H9 (cell line): ENCODE data around the gene PGBD1. TPM values are rescaled to one million over a fixed set of nuclear protein-coding genes. Genes with fewer than 3 reads are reported as not detected.

ENCODE experiments used
- DNase-seq: peaks from one replicate; pipeline ENCODE4 v3.0.0-alpha.2; 2017
- H2AFZ ChIP-seq: one replicate; pipeline ENCODE4 v1.6.1; 2013; ENCODE audit warnings: mild to moderate bottlenecking, low read length, control low read depth, moderate library complexity
- H2AK5ac ChIP-seq: 2 replicates; pipeline ENCODE4 v1.6.1; 2013; ENCODE audit warnings: low read length, control low read depth, mixed read lengths; ENCODE audit not compliant: insufficient read length
- H2BK120ac ChIP-seq: one replicate; pipeline ENCODE4 v1.6.1; 2013; ENCODE audit warnings: low read depth, mild to moderate bottlenecking, low read length, control low read depth, inconsistent platforms; ENCODE audit not compliant: poor library complexity, severe bottlenecking
- H2BK12ac ChIP-seq: 2 replicates; pipeline ENCODE4 v1.6.1; 2013; ENCODE audit warnings: low read length, control low read depth, mixed read lengths, low read depth; ENCODE audit not compliant: insufficient read length
- H2BK15ac ChIP-seq: 2 replicates; pipeline ENCODE4 v1.6.1; 2013; ENCODE audit warnings: low read depth, low read length, control low read depth
- H2BK20ac ChIP-seq: one replicate; pipeline ENCODE4 v1.6.1; 2013; ENCODE audit warnings: low read depth, mild to moderate bottlenecking, low read length, control low read depth, inconsistent platforms; ENCODE audit not compliant: poor library complexity, severe bottlenecking
- H2BK5ac ChIP-seq: 2 replicates; pipeline ENCODE4 v1.6.1; 2013; ENCODE audit warnings: low read length, control low read depth, mixed read lengths; ENCODE audit not compliant: insufficient read length
- H3K14ac ChIP-seq: 2 replicates; pipeline ENCODE4 v1.6.1; 2013; ENCODE audit warnings: low read length, control low read depth; ENCODE audit not compliant: insufficient read depth
- H3K18ac ChIP-seq: 2 replicates; pipeline ENCODE4 v1.6.1; 2013; ENCODE audit warnings: low read depth, mild to moderate bottlenecking, mixed read lengths, low read length, control low read depth; ENCODE audit not compliant: insufficient read length
- H3K23ac ChIP-seq: 2 replicates; pipeline ENCODE4 v1.6.1; 2013; ENCODE audit warnings: low read length, control low read depth, mixed read lengths, low read depth; ENCODE audit not compliant: insufficient read length
- H3K23me2 ChIP-seq: 2 replicates; pipeline ENCODE4 v1.6.1; 2013; ENCODE audit warnings: low read depth, mild to moderate bottlenecking, mixed read lengths, low read length, control low read depth; ENCODE audit not compliant: insufficient read length, poor library complexity, severe bottlenecking
- H3K27ac ChIP-seq: 2 replicates; pipeline ENCODE4 v1.5.1; 2013; ENCODE audit warnings: low read length, control low read depth, mixed read lengths, low read depth; ENCODE audit not compliant: insufficient read length
- H3K27me3 ChIP-seq: 2 replicates; pipeline ENCODE4 v1.6.1; 2013; ENCODE audit warnings: low read length, control low read depth, inconsistent platforms; ENCODE audit not compliant: insufficient read depth
- H3K4ac ChIP-seq: 2 replicates; pipeline ENCODE4 v1.6.1; 2013; ENCODE audit warnings: low read depth, mild to moderate bottlenecking, control low read depth, inconsistent platforms, low read length, moderate library complexity
- H3K4me1 ChIP-seq: 2 replicates; pipeline ENCODE4 v1.6.1; 2013; ENCODE audit warnings: low read length, control low read depth, inconsistent platforms; ENCODE audit not compliant: insufficient read depth
- H3K4me2 ChIP-seq: 2 replicates; pipeline ENCODE4 v1.6.1; 2013; ENCODE audit warnings: low read length, control low read depth, mixed read lengths; ENCODE audit not compliant: insufficient read length, insufficient read depth
- H3K56ac ChIP-seq: 2 replicates; pipeline ENCODE4 v1.6.1; 2013; ENCODE audit warnings: low read depth, mild to moderate bottlenecking, mixed read lengths, low read length, control low read depth; ENCODE audit not compliant: insufficient read length
- H3K79me1 ChIP-seq: 2 replicates; pipeline ENCODE4 v1.6.1; 2013; ENCODE audit warnings: low read depth, mild to moderate bottlenecking, moderate library complexity, low read length, control low read depth, inconsistent platforms; ENCODE audit not compliant: insufficient read depth, poor library complexity, severe bottlenecking
- H3K79me2 ChIP-seq: 2 replicates; pipeline ENCODE4 v1.6.1; 2013; ENCODE audit warnings: low read length, control low read depth, inconsistent platforms; ENCODE audit not compliant: insufficient read depth
- H3K9ac ChIP-seq: 2 replicates; pipeline ENCODE4 v1.6.1; 2013; ENCODE audit warnings: low read length, control low read depth, mixed read lengths; ENCODE audit not compliant: insufficient read length; ENCODE audit errors: extremely low read depth
- H3K9me3 ChIP-seq: one replicate; pipeline ENCODE4 v1.6.1; 2013; ENCODE audit warnings: low read depth, low read length, inconsistent platforms; ENCODE audit not compliant: control insufficient read depth
- H3T11ph ChIP-seq: one replicate; pipeline ENCODE4 v1.6.1; 2013; ENCODE audit warnings: mild to moderate bottlenecking, low read length, control low read depth, inconsistent platforms
- H4K20me1 ChIP-seq: one replicate; pipeline ENCODE4 v1.6.1; 2013; ENCODE audit not compliant: control insufficient read depth, insufficient read length, insufficient read depth
- H4K5ac ChIP-seq: 2 replicates; pipeline ENCODE4 v1.6.1; 2013; ENCODE audit warnings: low read depth, mild to moderate bottlenecking, mixed read lengths, low read length, control low read depth; ENCODE audit not compliant: insufficient read length
- H4K8ac ChIP-seq: replicated peaks from 2 replicates; pipeline ENCODE4 v1.6.1; 2013; ENCODE audit warnings: low read length, control low read depth, mixed read lengths, low read depth; ENCODE audit not compliant: insufficient read length
- H4K91ac ChIP-seq: 2 replicates; pipeline ENCODE4 v1.6.1; 2013; ENCODE audit warnings: low read depth, mild to moderate bottlenecking, moderate library complexity, mixed read lengths, low read length, control low read depth; ENCODE audit not compliant: insufficient read length
- H3K27ac Mint-ChIP-seq, 3 experiments: 2 replicates in 2 of 3; 3 replicates in 1 of 3; pipeline ENCODE4 v1.8.0; 2020 to 2021; ENCODE audit warnings: mixed read lengths in 3 of 3, mild to moderate bottlenecking in 1 of 3, moderate library complexity in 1 of 3
- H3K27me3 Mint-ChIP-seq: 2 replicates; pipeline ENCODE4 v1.8.0; 2021; ENCODE audit warnings: low read depth, mild to moderate bottlenecking, moderate library complexity, mixed read lengths
- H3K36me3 Mint-ChIP-seq, 3 experiments: 2 replicates in 2 of 3; 3 replicates in 1 of 3; pipeline ENCODE4 v1.8.0; 2020 to 2021; ENCODE audit warnings: low read depth in 3 of 3, mixed read lengths in 3 of 3; ENCODE audit not compliant: insufficient read depth in 1 of 3
- H3K4me1 Mint-ChIP-seq, 2 experiments: 2 replicates each; pipeline ENCODE4 v1.8.0; 2020; ENCODE audit warnings: mixed read lengths in 2 of 2
- H3K4me3 Mint-ChIP-seq, 2 experiments: 2 replicates in 1 of 2; 3 replicates in 1 of 2; pipeline ENCODE4 v1.8.0; 2020 to 2021; ENCODE audit warnings: mild to moderate bottlenecking in 2 of 2, mixed read lengths in 2 of 2, moderate library complexity in 1 of 2
- H3K9me3 Mint-ChIP-seq, 2 experiments: 2 replicates in 1 of 2; 3 replicates in 1 of 2; pipeline ENCODE4 v1.8.0; 2020; ENCODE audit warnings: mild to moderate bottlenecking in 2 of 2, mixed read lengths in 2 of 2, moderate library complexity in 1 of 2
- CTCF ChIP-seq: fragments of 200-600 bp; sonication (generic); conservative IDR thresholded peaks from 3 replicates; pipeline ENCODE4 v1.8.0; 2021; ENCODE audit warnings: antibody characterized with exemption, mild to moderate bottlenecking
- total RNA-seq: library from RNA; stranded (reverse); gene quantifications from 2 replicates; pipeline ENCODE4 v1.2.1, GENCODE V29; 2021

The PGBD1 gene
- total RNA-seq, 1 experiment from 2014 or later, result 10.1 TPM

- no peak overlapping the region for H3T11ph ChIP-seq
- H2BK15ac ChIP-seq, result no peak overlapping the region
- H2AK5ac ChIP-seq, result no peak overlapping the region
- H3K79me2 ChIP-seq, result no peaks in the 10 kb centered on the region
- no peak overlapping the region for H4K5ac ChIP-seq
- no peaks in the 10 kb centered on the region for H3K4me1 ChIP-seq
- no peak overlapping the region for H3K18ac ChIP-seq
- H3K4me2 ChIP-seq, result no peak overlapping the region
- H3K4ac ChIP-seq, result no peak overlapping the region
- Mint-ChIP-seq H3K36me3 (peaks cover 10 to 41% (median 41%) of the 10 kb centered on the region in 3 experiments; a peak in 6 of 7 replicates), H3K4me3 (no peak overlapping the region), H3K4me1 (no peaks in the 10 kb centered on the region), H3K9me3 (no peaks in the 10 kb centered on the region), H3K27me3 (peaks cover 1% of the 10 kb centered on the region; the same call in 1 of the 2 replicates), H3K27ac (no peak overlapping the region)
- no peak for DNase-seq
- no peak overlapping the region for H2BK120ac ChIP-seq
- H4K91ac ChIP-seq, result no peak overlapping the region
- H3K9me3 ChIP-seq, result no peaks in the 10 kb centered on the region
- H3K27ac ChIP-seq, result no peak overlapping the region
- no peak overlapping the region for H2BK12ac ChIP-seq
- no peak overlapping the region for H3K56ac ChIP-seq
- no peaks in the 10 kb centered on the region for H4K20me1 ChIP-seq
- H3K23ac ChIP-seq, result no peak overlapping the region
- no peak overlapping the region for H4K8ac ChIP-seq
- H2BK20ac ChIP-seq, result no peak overlapping the region
- H3K14ac ChIP-seq, result no peak overlapping the region
- no peaks in the 10 kb centered on the region for H3K23me2 ChIP-seq
- H3K9ac ChIP-seq, result no peak overlapping the region
- no peaks in the 10 kb centered on the region for H3K79me1 ChIP-seq
- H3K27me3 ChIP-seq, result no peaks in the 10 kb centered on the region
- H2BK5ac ChIP-seq, result no peak overlapping the region
- no peak for TF ChIP-seq CTCF
- no peak overlapping the region for H2AFZ ChIP-seq
Measured at GRCh38 chr6:28274888-28275287, 6.5 kb upstream of the PGBD1 start.
